Karpas-422 (cell line): ENCODE results near the gene PHF20. TPM values are rescaled to one million over a fixed set of nuclear protein-coding genes. Genes with fewer than 3 reads are reported as not detected.
A peak's percentile ranks its signal among the peaks of the same experiment; 100 is the strongest.

Source experiments
- DNase-seq: peaks from one replicate; pipeline ENCODE4 v3.0.0-alpha.2; 2015
- H2AFZ ChIP-seq: fragments of 200-600 bp; sonication (generic); 2 replicates; pipeline ENCODE4 v1.6.1; 2014; ENCODE audit warnings: antibody characterized with exemption, low read length, mixed read lengths
- H3K27ac ChIP-seq: fragments of 200-600 bp; sonication (generic); 2 replicates; pipeline ENCODE4 v1.5.1; 2014; ENCODE audit warnings: mild to moderate bottlenecking, low read length, moderate library complexity
- H3K27me3 ChIP-seq: fragments of 200-600 bp; sonication (generic); 2 replicates; pipeline ENCODE4 v1.6.1; 2014; ENCODE audit warnings: low read length, mixed read lengths
- H3K36me3 ChIP-seq: fragments of 200-600 bp; sonication (generic); 2 replicates; pipeline ENCODE4 v1.6.1; 2014; ENCODE audit warnings: low read length, mixed read lengths; ENCODE audit not compliant: insufficient read depth
- H3K4me1 ChIP-seq: fragments of 200-600 bp; sonication (generic); 2 replicates; pipeline ENCODE4 v1.6.1; 2014; ENCODE audit warnings: mild to moderate bottlenecking, low read length, mixed read lengths
- H3K4me2 ChIP-seq: fragments of 200-600 bp; sonication (generic); 2 replicates; pipeline ENCODE4 v1.6.1; 2014; ENCODE audit warnings: low read length, low read depth, mild to moderate bottlenecking; ENCODE audit not compliant: poor library complexity, severe bottlenecking
- H3K4me3 ChIP-seq: fragments of 200-600 bp; sonication (generic); 2 replicates; pipeline ENCODE4 v1.5.1; 2014; ENCODE audit warnings: mild to moderate bottlenecking, antibody characterized with exemption, low read length, mixed read lengths
- H3K79me2 ChIP-seq: fragments of 200-600 bp; sonication (generic); 2 replicates; pipeline ENCODE4 v1.6.1; 2014; ENCODE audit warnings: mild to moderate bottlenecking, low read length, mixed read lengths
- H3K9ac ChIP-seq: fragments of 200-600 bp; sonication (generic); 2 replicates; pipeline ENCODE4 v1.6.0; 2014; ENCODE audit warnings: low read length
- H3K9me2 ChIP-seq: fragments of 200-600 bp; sonication (generic), shearing (Covaris generic); replicated peaks from 2 replicates; pipeline ENCODE4 v1.6.0; 2014; ENCODE audit warnings: mild to moderate bottlenecking, low read length, moderate library complexity; ENCODE audit not compliant: insufficient read depth
- H3K9me3 ChIP-seq: fragments of 300-700, 200-600 bp; sonication (generic); 2 replicates; pipeline ENCODE4 v1.6.1; 2014; ENCODE audit warnings: low read length, mixed read lengths
- H4K20me1 ChIP-seq: fragments of 200-600 bp; sonication (generic); 2 replicates; pipeline ENCODE4 v1.6.1; 2014; ENCODE audit warnings: mild to moderate bottlenecking, antibody characterized with exemption, low read length, low read depth; ENCODE audit not compliant: insufficient read depth
- total RNA-seq: library from RNA; depleted of rRNA; stranded (reverse); fragments of >200 nt; shearing (Covaris generic); gene quantifications from 2 replicates; pipeline ENCODE4 v1.2.3, GENCODE V29; 2014; ENCODE audit warnings: low replicate concordance

PHF20 gene
- total RNA-seq, 1 experiment from 2014 or later, result 27.8 TPM

- Histone ChIP-seq H3K79me2 (peaks cover 8% of the 10 kb centered on the region), H3K36me3 (peaks cover 6% of the 10 kb centered on the region)
These were observed 133.3 kb downstream of the PHF20 start for GRCh38 chr20:35904982-35905663.

DNA sequence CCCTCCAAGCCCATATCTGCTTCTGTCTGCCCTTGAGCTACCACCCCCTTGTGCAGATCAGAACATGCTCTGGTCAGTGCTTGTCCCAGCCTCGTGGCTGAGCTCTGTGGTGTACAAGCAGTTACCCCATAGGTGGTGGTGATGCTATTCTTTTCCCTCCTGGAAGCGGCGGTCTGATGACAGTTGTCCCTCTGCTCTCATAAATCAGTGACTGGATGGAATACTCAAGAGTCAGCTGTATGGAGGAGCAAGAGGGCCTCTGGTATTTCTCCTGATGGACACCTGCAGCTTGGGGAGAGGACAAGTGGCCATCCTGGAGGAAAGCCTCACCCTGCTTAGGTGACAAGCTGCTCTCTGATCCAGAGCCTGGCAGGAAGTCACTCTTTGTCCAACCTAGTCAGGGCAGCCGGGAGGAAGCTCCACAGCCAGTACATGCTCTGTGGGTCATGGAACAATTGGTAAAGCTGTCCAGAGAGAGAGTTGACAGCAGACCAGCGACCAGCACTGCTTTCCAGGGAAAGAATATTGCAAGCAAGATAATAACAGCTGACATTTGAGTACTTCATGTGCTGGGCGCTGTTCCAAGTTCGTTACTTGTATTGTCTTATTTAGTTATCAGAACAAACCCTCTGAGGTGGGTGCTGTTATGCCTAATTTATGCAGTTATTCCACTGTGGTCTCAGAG is 135.3 kb downstream of the PHF20 start:
- DNase-seq, result no peak
- no peaks in the 10 kb centered on the region for H3K9me3 ChIP-seq

More at GRCh38 chr20:35904982-35905663, 133.3 kb downstream of the PHF20 start:
- H3K9ac ChIP-seq, result no peak overlapping the region
- H2AFZ ChIP-seq, result no peak overlapping the region
- H3K4me2 ChIP-seq, result no peak overlapping the region
- no peaks in the 10 kb centered on the region for H4K20me1 ChIP-seq
- H3K9me3 ChIP-seq, result no peaks in the 10 kb centered on the region
- no peak overlapping the region for H3K4me3 ChIP-seq
- no peak for DNase-seq
- H3K27ac ChIP-seq, result no peak overlapping the region
- no peaks in the 10 kb centered on the region for H3K9me2 ChIP-seq
- H3K27me3 ChIP-seq, result no peaks in the 10 kb centered on the region
- no peaks in the 10 kb centered on the region for H3K4me1 ChIP-seq

GRCh38 chr20:35908007-35908406 is 136.2 kb downstream of the PHF20 start:
- no peak for DNase-seq
- Histone ChIP-seq H3K4me2 (no peak overlapping the region), H3K27ac (no peak overlapping the region), H3K27me3 (no peaks in the 10 kb centered on the region), H4K20me1 (no peaks in the 10 kb centered on the region), H3K9ac (no peak overlapping the region), H3K4me3 (no peak overlapping the region), H2AFZ (no peak overlapping the region), H3K9me2 (no peaks in the 10 kb centered on the region), H3K4me1 (no peaks in the 10 kb centered on the region), H3K9me3 (no peaks in the 10 kb centered on the region), H3K36me3 (peaks cover 8% of the 10 kb centered on the region), H3K79me2 (peaks cover 6% of the 10 kb centered on the region)

More for the DNA sequence above, 135.3 kb downstream of the PHF20 start:
- Histone ChIP-seq H3K79me2 (peaks cover 6% of the 10 kb centered on the region), H3K4me2 (no peak overlapping the region), H2AFZ (no peak overlapping the region), H4K20me1 (no peaks in the 10 kb centered on the region), H3K36me3 (peaks cover 8% of the 10 kb centered on the region; the same call in 1 of the 2 replicates), H3K27ac (no peak overlapping the region), H3K9ac (no peak overlapping the region), H3K9me2 (no peaks in the 10 kb centered on the region), H3K4me3 (no peak overlapping the region), H3K4me1 (no peaks in the 10 kb centered on the region), H3K27me3 (no peaks in the 10 kb centered on the region)

DNA sequence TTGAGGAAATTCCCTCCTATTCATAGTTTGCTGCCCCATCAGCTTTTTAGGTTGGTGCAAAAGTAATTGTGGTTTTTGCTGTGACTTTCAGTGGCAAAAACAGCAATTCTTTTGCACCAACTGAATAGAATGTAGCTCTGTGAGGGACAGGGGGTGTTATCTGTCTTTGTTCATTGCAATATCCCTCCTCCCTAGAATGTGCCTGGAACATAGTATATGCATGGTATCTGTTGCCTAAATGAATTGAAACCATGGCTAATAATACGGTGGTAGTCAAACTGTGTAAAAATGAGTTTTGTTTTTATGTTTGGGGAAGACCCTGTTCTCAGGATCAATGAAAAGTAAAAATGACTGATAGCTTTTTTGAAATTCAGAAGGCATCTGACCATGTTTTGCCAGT is 137.4 kb downstream of the PHF20 start:
- 0 out of 2 replicates have a peak, but pooled peaks cover 3% of the 10 kb centered on the region for H3K79me2 ChIP-seq
- H3K9ac ChIP-seq, result no peak overlapping the region
- peaks cover 8% of the 10 kb centered on the region; the same call in 1 of the 2 replicates for H3K36me3 ChIP-seq
- no peaks in the 10 kb centered on the region for H3K9me3 ChIP-seq
- H4K20me1 ChIP-seq, result no peaks in the 10 kb centered on the region
- H3K4me1 ChIP-seq, result no peaks in the 10 kb centered on the region
- H3K27me3 ChIP-seq, result no peaks in the 10 kb centered on the region
- no peak overlapping the region for H3K27ac ChIP-seq
- no peak overlapping the region for H2AFZ ChIP-seq
- H3K4me3 ChIP-seq, result no peak overlapping the region
- H3K9me2 ChIP-seq, result no peaks in the 10 kb centered on the region
- H3K4me2 ChIP-seq, result no peak overlapping the region
- no peak for DNase-seq

DNA sequence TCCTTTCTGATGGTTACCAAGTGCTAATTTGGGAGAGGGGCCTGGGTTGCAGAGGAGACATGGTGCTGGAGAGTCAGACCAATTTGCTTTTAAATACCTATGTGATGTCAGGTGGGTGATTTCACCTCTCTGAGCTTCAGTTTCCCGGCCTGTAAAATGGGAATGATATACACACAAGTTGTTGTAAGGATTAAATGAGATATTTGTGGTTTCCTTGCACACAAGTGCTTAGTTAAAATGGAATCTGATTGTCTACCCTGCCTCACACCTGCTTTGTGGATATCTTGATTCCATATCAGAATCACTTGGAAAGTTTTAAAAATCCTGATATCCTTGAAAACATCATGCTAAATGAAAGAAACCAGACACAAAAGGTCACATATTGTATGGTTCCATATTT is 138.0 kb downstream of the PHF20 start:
- Histone ChIP-seq H3K4me3 (no peak overlapping the region), H4K20me1 (no peaks in the 10 kb centered on the region), H3K27me3 (no peaks in the 10 kb centered on the region), H2AFZ (no peak overlapping the region), H3K9ac (no peak overlapping the region), H3K27ac (no peak overlapping the region), H3K4me1 (no peaks in the 10 kb centered on the region), H3K36me3 (peaks cover 12% of the 10 kb centered on the region; the same call in 1 of the 2 replicates), H3K79me2 (0 out of 2 replicates have a peak, but pooled peaks cover 3% of the 10 kb centered on the region), H3K4me2 (no peak overlapping the region), H3K9me2 (no peaks in the 10 kb centered on the region), H3K9me3 (no peaks in the 10 kb centered on the region)
- DNase-seq, result no peak

DNA sequence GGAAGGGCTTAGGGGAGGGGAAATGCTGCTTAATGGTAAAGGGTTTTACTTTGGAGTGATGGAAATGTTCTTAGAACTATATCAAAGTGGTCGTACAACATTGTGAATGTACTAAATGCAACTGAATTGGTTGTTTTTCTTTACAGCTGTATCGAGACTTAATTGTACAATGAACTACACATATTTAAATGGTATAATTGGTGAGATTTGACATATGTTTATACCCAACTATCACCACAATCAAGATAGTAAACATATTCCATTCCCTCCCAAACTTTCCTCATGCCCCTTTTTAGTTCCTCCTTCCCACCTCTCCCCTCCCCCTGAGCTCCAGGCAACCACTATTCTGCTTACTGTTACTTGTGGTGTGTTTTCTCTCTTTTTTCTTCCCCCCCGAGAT is 138.4 kb downstream of the PHF20 start:
- Histone ChIP-seq H3K27me3 (no peaks in the 10 kb centered on the region), H3K9ac (no peak overlapping the region), H3K9me3 (no peaks in the 10 kb centered on the region), H3K9me2 (no peaks in the 10 kb centered on the region), H2AFZ (no peak overlapping the region), H3K36me3 (peaks cover 12% of the 10 kb centered on the region; the same call in 1 of the 2 replicates), H3K4me3 (no peak overlapping the region), H3K79me2 (0 out of 2 replicates have a peak, but pooled peaks cover 3% of the 10 kb centered on the region), H3K27ac (no peak overlapping the region), H4K20me1 (no peaks in the 10 kb centered on the region), H3K4me1 (no peaks in the 10 kb centered on the region), H3K4me2 (no peak overlapping the region)
- no peak for DNase-seq

DNA sequence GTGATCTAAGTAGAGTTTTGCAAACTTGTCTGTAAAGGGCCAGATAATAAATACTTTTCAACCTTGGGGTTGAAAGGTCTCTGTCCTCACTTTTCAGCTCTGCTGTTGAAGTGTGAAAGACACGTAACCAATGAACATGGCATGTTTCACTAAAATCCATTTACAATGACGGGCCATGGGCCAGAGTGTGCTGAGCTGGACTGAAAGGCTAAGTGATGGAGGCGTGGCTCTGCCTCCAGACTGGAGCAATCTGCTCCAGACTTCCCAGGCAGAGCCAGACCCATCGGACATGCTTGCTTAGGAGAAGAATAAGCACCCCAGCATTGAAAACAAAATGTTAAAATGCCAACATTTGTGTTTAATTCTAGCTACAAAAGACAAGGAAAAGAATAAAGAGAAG is 141.1 kb downstream of the PHF20 start:
- no peaks in the 10 kb centered on the region for H3K9me3 ChIP-seq
- 0 out of 2 replicates have a peak, but pooled peaks cover 3% of the 10 kb centered on the region for H3K79me2 ChIP-seq
- H3K4me3 ChIP-seq, result no peak overlapping the region
- no peak overlapping the region for H3K27ac ChIP-seq
- no peak overlapping the region for H3K9ac ChIP-seq
- no peaks in the 10 kb centered on the region for H4K20me1 ChIP-seq
- no peak overlapping the region for H3K4me2 ChIP-seq
- no peaks in the 10 kb centered on the region for H3K9me2 ChIP-seq
- no peaks in the 10 kb centered on the region for H3K4me1 ChIP-seq
- no peak overlapping the region for H2AFZ ChIP-seq
- no peak for DNase-seq
- no peaks in the 10 kb centered on the region for H3K27me3 ChIP-seq
- H3K36me3 ChIP-seq, result peaks cover 12% of the 10 kb centered on the region; the same call in 1 of the 2 replicates

- H3K79me2 ChIP-seq, result no peaks in the 10 kb centered on the region
- H3K36me3 ChIP-seq, result peaks cover 16% of the 10 kb centered on the region; the same call in 1 of the 2 replicates
- H3K9me3 ChIP-seq, result no peaks in the 10 kb centered on the region
- no peak overlapping the region for H3K4me3 ChIP-seq
- DNase-seq, result peak; percentile 54
- no peaks in the 10 kb centered on the region for H3K27me3 ChIP-seq
- H2AFZ ChIP-seq, result no peak overlapping the region
- no peaks in the 10 kb centered on the region for H3K9me2 ChIP-seq
- no peaks in the 10 kb centered on the region; the same call in 1 of the 2 replicates for H3K4me1 ChIP-seq
- H3K27ac ChIP-seq, result no peak overlapping the region
- no peaks in the 10 kb centered on the region for H4K20me1 ChIP-seq
- H3K9ac ChIP-seq, result no peak overlapping the region
- H3K4me2 ChIP-seq, result no peak overlapping the region
These were observed 145.3 kb downstream of the PHF20 start for GRCh38 chr20:35917077-35917476.
